ENCODE results near the gene TAF5L. TPM values are rescaled to one million over a fixed set of nuclear protein-coding genes. Genes with fewer than 3 reads are reported as not detected.

Gene TAF5L
- total and polyA plus RNA-seq, 2 of the 13 experiments (the other 11 are each of a cell fraction or from before 2014, with no cell fraction given) = 10.8 to 18.2 TPM

- WGBS (ENCODE audit: low lambda C conversion rate) = 100% methylated on average over 3 of the region's 3 CpGs
- H3K27ac ChIP-seq (ENCODE audit: extremely low read length, insufficient read depth, low read length) = no peak overlapping the region
- POLR2A ChIA-PET = no interaction called here
Measured at GRCh38 chr1:229651546-229651945, 25.6 kb upstream of the TAF5L start.

More at GRCh38 chr1:229651546-229651945, 25.6 kb upstream of the TAF5L start:
- H3K79me2 ChIP-seq (ENCODE audit: insufficient read depth, low read length) = no peaks in the 10 kb centered on the region
- DNase-seq (ENCODE audit: low spot score) (no peak), FAIRE-seq (no peak), ATAC-seq (no peak)
- no peaks in the 10 kb centered on the region for H3K4me1 ChIP-seq (ENCODE audit: insufficient read depth, low read length)
- no peaks in the 10 kb centered on the region for H3K9me3 ChIP-seq (ENCODE audit: low read length)
- no peak overlapping the region for H2AFZ ChIP-seq (ENCODE audit: low read length)
- H4K20me1 ChIP-seq (ENCODE audit: insufficient read depth, low read length) = no peaks in the 10 kb centered on the region
- no peak for TF ChIP-seq ZNF274 (CRISPR knock-in tag; IDR thresholded peaks at IDR 0.05)
- TF ChIP-seq ZNF800 (CRISPR knock-in tag; IDR thresholded peaks at IDR 0.05) = no peak
- no peak for TF ChIP-seq FOSL2 (CRISPR knock-in tag; IDR thresholded peaks at IDR 0.05)
- TF ChIP-seq ZNF343 (CRISPR knock-in tag; IDR thresholded peaks at IDR 0.05) = no peak
- TF ChIP-seq CREBL2 (CRISPR knock-in tag; IDR thresholded peaks at IDR 0.05; ENCODE audit: borderline replicate concordance) = no peak
- TF ChIP-seq ZFP41 (CRISPR knock-in tag; IDR thresholded peaks at IDR 0.05; ENCODE audit: borderline replicate concordance) = no peak
- TF ChIP-seq ZSCAN21 (CRISPR knock-in tag; IDR thresholded peaks at IDR 0.05; ENCODE audit: borderline replicate concordance) = no peak
- TF ChIP-seq ZC3H4 (CRISPR knock-in tag; IDR thresholded peaks at IDR 0.05; ENCODE audit: borderline replicate concordance) = no peak
- TF ChIP-seq FOXP4 (CRISPR knock-in tag; IDR thresholded peaks at IDR 0.05) = no peak
- no peak for TF ChIP-seq SNAPC2 (CRISPR knock-in tag; IDR thresholded peaks at IDR 0.05)
- no peak for TF ChIP-seq BRCA1 (CRISPR knock-in tag; IDR thresholded peaks at IDR 0.05)
- no peaks in the 10 kb centered on the region for H3K27me3 ChIP-seq (ENCODE audit: control insufficient read depth in 1 of 2, insufficient read depth in 2 of 2, low read length in 2 of 2)
- H3K4me3 ChIP-seq (replicated peaks in 1 of 3; ENCODE audit: insufficient read depth in 1 of 3, low read depth in 2 of 3, low read length in 3 of 3) = no peak overlapping the region
- H3K9ac ChIP-seq (ENCODE audit: insufficient read depth, low read depth, low read length) = no peak overlapping the region
- H3K4me2 ChIP-seq (ENCODE audit: low read depth, low read length) = no peak overlapping the region
- H3K36me3 ChIP-seq (replicated peaks in 1 of 2; ENCODE audit: control insufficient read depth in 1 of 2, insufficient read depth in 2 of 2, low read length in 2 of 2) = peaks cover 30 to 80% of the 10 kb centered on the region in 2 experiments
- intact Hi-C loops (cut with micrococcal nuclease; ENCODE audit: unreplicated experiment) (no loop called here), in situ Hi-C loops (cut with HindIII; ENCODE audit: extremely low pct_ligation_motif_present, low pct_unique_long_range_greater_than_20kb) (no loop called here)
- no TSS peak for BruUV-seq (replicated peaks)
- CTCF ChIA-PET (ENCODE audit: low intra/inter-chr PET ratio, low total read pairs) = no interaction called here
